B cell (primary cell): ENCODE results near the gene TRIM65.
"Not testable (repeated sequence)": the region's sequence is repeated elsewhere in the genome, so short reads cannot be mapped to it uniquely, and the experiment has no call there.

Experiments
- EZH2 ChIP-seq: IDR thresholded peaks from 2 replicates; pipeline ENCODE4 v1.6.1; 2012; ENCODE audit warnings: borderline replicate concordance, low read depth, mild to moderate bottlenecking, moderate library complexity, low read length; ENCODE audit not compliant: insufficient read depth, poor library complexity, severe bottlenecking
- TF ChIP-seq, protein P1 (sequence below): fragments of 200-600 bp; IDR thresholded peaks from one replicate; pipeline ENCODE4 v1.8.0; 2022; ENCODE audit warnings: antibody characterized with exemption, mild to moderate bottlenecking

DNA sequence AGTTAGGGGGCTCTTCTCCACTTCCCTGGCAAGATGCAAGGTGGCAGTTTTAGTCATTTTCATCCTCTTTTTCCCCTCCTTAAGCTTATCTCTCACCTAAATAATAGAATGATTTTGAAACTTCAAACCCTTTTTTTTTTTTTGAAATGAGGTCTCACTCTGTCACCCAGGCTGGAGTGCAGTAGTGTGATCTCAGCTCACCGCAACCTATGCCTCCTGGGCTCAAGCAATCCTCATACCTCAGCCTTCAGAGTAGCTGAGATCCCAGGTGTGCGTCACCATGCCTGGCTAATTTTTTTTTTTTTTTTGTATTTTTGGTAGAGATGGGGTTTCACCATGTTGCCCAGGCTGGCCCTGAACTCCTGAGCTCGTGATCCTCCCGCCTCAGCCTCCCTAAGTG, 31.9 kb downstream of the TRIM65 start:
- TF ChIP-seq, protein P1, sequence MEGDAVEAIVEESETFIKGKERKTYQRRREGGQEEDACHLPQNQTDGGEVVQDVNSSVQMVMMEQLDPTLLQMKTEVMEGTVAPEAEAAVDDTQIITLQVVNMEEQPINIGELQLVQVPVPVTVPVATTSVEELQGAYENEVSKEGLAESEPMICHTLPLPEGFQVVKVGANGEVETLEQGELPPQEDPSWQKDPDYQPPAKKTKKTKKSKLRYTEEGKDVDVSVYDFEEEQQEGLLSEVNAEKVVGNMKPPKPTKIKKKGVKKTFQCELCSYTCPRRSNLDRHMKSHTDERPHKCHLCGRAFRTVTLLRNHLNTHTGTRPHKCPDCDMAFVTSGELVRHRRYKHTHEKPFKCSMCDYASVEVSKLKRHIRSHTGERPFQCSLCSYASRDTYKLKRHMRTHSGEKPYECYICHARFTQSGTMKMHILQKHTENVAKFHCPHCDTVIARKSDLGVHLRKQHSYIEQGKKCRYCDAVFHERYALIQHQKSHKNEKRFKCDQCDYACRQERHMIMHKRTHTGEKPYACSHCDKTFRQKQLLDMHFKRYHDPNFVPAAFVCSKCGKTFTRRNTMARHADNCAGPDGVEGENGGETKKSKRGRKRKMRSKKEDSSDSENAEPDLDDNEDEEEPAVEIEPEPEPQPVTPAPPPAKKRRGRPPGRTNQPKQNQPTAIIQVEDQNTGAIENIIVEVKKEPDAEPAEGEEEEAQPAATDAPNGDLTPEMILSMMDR, result not testable (repeated sequence)
- not testable (repeated sequence) for TF ChIP-seq EZH2
